GM23248 (cell line): ENCODE measurements around the gene ADCK2. TPM values are rescaled to one million over a fixed set of nuclear protein-coding genes. Genes with fewer than 3 reads are reported as not detected.
"Not testable (repeated sequence)": the region's sequence is repeated elsewhere in the genome, so short reads cannot be mapped to it uniquely, and the experiment has no call there.

Experiments used
- DNase-seq: peaks from one replicate; pipeline ENCODE4 v3.0.0-alpha.2; 2015
- H2AFZ ChIP-seq: fragments of 200-600 bp; sonication (generic); 2 replicates; pipeline ENCODE4 v1.6.1; 2016; ENCODE audit warnings: antibody characterized with exemption
- H3F3A ChIP-seq: fragments of 200-600 bp; sonication (generic); 2 replicates; pipeline ENCODE4 v1.6.1; 2016; ENCODE audit warnings: mild to moderate bottlenecking, antibody characterized with exemption, mixed run types; ENCODE audit not compliant: insufficient read depth
- H3K27ac ChIP-seq: fragments of 200-600 bp; sonication (generic); 2 replicates; pipeline ENCODE4 v1.5.1; 2016; ENCODE audit warnings: mild to moderate bottlenecking
- H3K27me3 ChIP-seq: fragments of 200-600 bp; sonication (generic); replicated peaks from 2 replicates; pipeline ENCODE4 v1.6.1; 2016; ENCODE audit warnings: mild to moderate bottlenecking; ENCODE audit not compliant: insufficient read depth
- H3K36me3 ChIP-seq: fragments of 200-600 bp; sonication (generic); 2 replicates; pipeline ENCODE4 v1.6.1; 2016; ENCODE audit warnings: low read depth, mild to moderate bottlenecking
- H3K4me1 ChIP-seq: fragments of 200-600 bp; sonication (generic); 2 replicates; pipeline ENCODE4 v1.6.1; 2016; ENCODE audit warnings: mild to moderate bottlenecking; ENCODE audit not compliant: insufficient read depth
- H3K4me2 ChIP-seq: fragments of 200-600 bp; sonication (generic); one replicate; pipeline ENCODE4 v1.6.1; 2016; ENCODE audit warnings: mild to moderate bottlenecking; ENCODE audit not compliant: unreplicated experiment
- H3K4me3 ChIP-seq: fragments of 200-600 bp; sonication (generic); 2 replicates; pipeline ENCODE4 v1.5.1; 2016; ENCODE audit warnings: mild to moderate bottlenecking
- H3K79me2 ChIP-seq: fragments of 200-600 bp; sonication (generic); 2 replicates; pipeline ENCODE4 v1.6.1; 2016; ENCODE audit warnings: mild to moderate bottlenecking; ENCODE audit not compliant: insufficient read depth
- H3K9ac ChIP-seq: fragments of 200-600 bp; sonication (generic); 2 replicates; pipeline ENCODE4 v1.6.1; 2016; ENCODE audit warnings: mild to moderate bottlenecking
- H3K9me2 ChIP-seq: fragments of 200-600 bp; sonication (generic); 2 replicates; pipeline ENCODE4 v1.6.1; 2016; ENCODE audit warnings: mixed run types, mild to moderate bottlenecking, moderate library complexity; ENCODE audit not compliant: insufficient read depth
- H3K9me3 ChIP-seq: fragments of 200-600 bp; sonication (generic); one replicate; pipeline ENCODE4 v1.6.1; 2017; ENCODE audit warnings: low read depth
- H4K20me1 ChIP-seq: fragments of 200-600 bp; sonication (generic); 2 replicates; pipeline ENCODE4 v1.6.0; 2016; ENCODE audit not compliant: insufficient read depth
- EZH2 ChIP-seq: fragments of 200-600 bp; sonication (generic); IDR thresholded peaks from 2 replicates; pipeline ENCODE4 v1.6.1; 2018; ENCODE audit warnings: antibody characterized with exemption, mild to moderate bottlenecking; ENCODE audit not compliant: insufficient read depth, poor library complexity, severe bottlenecking
- EZH2phosphoT487 ChIP-seq: fragments of 200-600 bp; sonication (generic); IDR thresholded peaks from 2 replicates; pipeline ENCODE4 v1.6.1; 2018; ENCODE audit warnings: antibody characterized with exemption, moderate library complexity, mild to moderate bottlenecking, low read depth; ENCODE audit not compliant: insufficient read depth
- WGBS, 2 experiments: methylation state at CpG; one replicate each; pipeline ENCODE4 v1.1.6; 2015 to 2017; ENCODE audit warnings: low lambda C conversion rate in 2 of 2, low coverage in 1 of 2; ENCODE audit errors: missing lambda C conversion rate in 2 of 2; 5-methylcytosine and 5-hydroxymethylcytosine counted together
- in situ Hi-C: fragments of 300-500 bp; cut with MboI; formaldehyde crosslinking; loops from 2 replicates; pipeline ENCODE4 v1.15.0; 2020
- polyA plus RNA-seq: library from polyadenylated mRNA; unstranded; fragments of >200 nt; fragmentation: Nextera tagmentation; extraction: Ambion mirVana; gene quantifications from 2 replicates; pipeline ENCODE4 v1.2.1, GENCODE V29; 2016
- total RNA-seq: library from RNA; depleted of rRNA; stranded (reverse); fragments of >200 nt; shearing (Covaris generic); gene quantifications from 2 replicates; pipeline ENCODE4 v1.2.3, GENCODE V29; 2014

Gene ADCK2
- total and polyA plus RNA-seq, 2 experiments from 2014 or later, result 10.0 to 27.1 TPM

GRCh38 chr7:140674899-140675701, 2.4 kb downstream of the ADCK2 start:
- in situ Hi-C loops, result no loop called here

GRCh38 chr7:140675726-140676125, 3.0 kb downstream of the ADCK2 start:
- Histone ChIP-seq H3K27me3 (no peaks in the 10 kb centered on the region), H3K4me3 (no peak overlapping the region), H3K36me3 (no peaks in the 10 kb centered on the region), H4K20me1 (no peaks in the 10 kb centered on the region), H3K4me1 (peaks cover 12% of the 10 kb centered on the region), H2AFZ (no peak overlapping the region), H3K9me3 (no peaks in the 10 kb centered on the region), H3F3A (peaks cover 12% of the 10 kb centered on the region; the same call in 1 of the 2 replicates), H3K9me2 (no peaks in the 10 kb centered on the region), H3K79me2 (no peaks in the 10 kb centered on the region), H3K4me2 (no peak overlapping the region), H3K9ac (peak overlapping the region; percentile 30; the same call in 1 of the 2 replicates), H3K27ac (no peak overlapping the region)
- DNase-seq, result no peak
- TF ChIP-seq EZH2phosphoT487 (no peak), EZH2 (no peak)
- WGBS, 2 experiments, result 75 to 79% methylated on average over 4 of the region's 4 CpGs
- in situ Hi-C loops, result no loop called here

More at GRCh38 chr7:140674899-140675701, 2.4 kb downstream of the ADCK2 start:
- H3K9ac ChIP-seq, result peak overlapping the region; percentile 30; the same call in 1 of the 2 replicates
- no peaks in the 10 kb centered on the region for H3K9me3 ChIP-seq
- H3F3A ChIP-seq, result peaks cover 12% of the 10 kb centered on the region; the same call in 1 of the 2 replicates
- no peaks in the 10 kb centered on the region for H3K27me3 ChIP-seq
- H3K36me3 ChIP-seq, result no peaks in the 10 kb centered on the region
- H3K4me2 ChIP-seq, result peak overlapping the region; percentile 13
- TF ChIP-seq EZH2, result no peak
- no peak overlapping the region for H3K4me3 ChIP-seq
- no peaks in the 10 kb centered on the region for H3K9me2 ChIP-seq
- peak; percentile 74 for DNase-seq
- H2AFZ ChIP-seq, result peak overlapping the region; percentile 41; the same call in 1 of the 2 replicates
- H3K27ac ChIP-seq, result no peak overlapping the region
- 61 to 62% methylated on average over 8 of the region's 8 CpGs for WGBS, 2 experiments
- no peaks in the 10 kb centered on the region for H3K79me2 ChIP-seq
- no peaks in the 10 kb centered on the region for H4K20me1 ChIP-seq
- peaks cover 12% of the 10 kb centered on the region for H3K4me1 ChIP-seq

- WGBS, 2 experiments, result 77 to 86% methylated on average over 3 of the region's 3 CpGs
- DNase-seq, result no peak
Observed at GRCh38 chr7:140676306-140676705, 3.6 kb downstream of the ADCK2 start.

GRCh38 chr7:140676956-140677355, 4.2 kb downstream of the ADCK2 start:
- H3K9me3 ChIP-seq, H3K27ac ChIP-seq, DNase-seq, H3K36me3 ChIP-seq, in situ Hi-C loops, H3K27me3 ChIP-seq, H2AFZ ChIP-seq, H3K4me2 ChIP-seq, H3K4me3 ChIP-seq, H3K9ac ChIP-seq, H4K20me1 ChIP-seq, H3K79me2 ChIP-seq, H3K9me2 ChIP-seq: not testable (repeated sequence)
- H3K4me1 ChIP-seq, result peaks cover 12% of the 10 kb centered on the region
- peaks cover 12% of the 10 kb centered on the region; the same call in 1 of the 2 replicates for H3F3A ChIP-seq
- WGBS, 2 experiments, result 93% methylated on average over 11 of the region's 11 CpGs

More at GRCh38 chr7:140676306-140676705, 3.6 kb downstream of the ADCK2 start:
- Histone ChIP-seq H3K4me1 (peaks cover 12% of the 10 kb centered on the region), H2AFZ (no peak overlapping the region), H3K9ac (no peak overlapping the region), H3K9me3 (no peaks in the 10 kb centered on the region), H3K27me3 (no peaks in the 10 kb centered on the region), H3K79me2 (no peaks in the 10 kb centered on the region), H3K4me2 (no peak overlapping the region), H3K4me3 (no peak overlapping the region), H3K9me2 (no peaks in the 10 kb centered on the region), H3K36me3 (no peaks in the 10 kb centered on the region), H4K20me1 (no peaks in the 10 kb centered on the region), H3K27ac (no peak overlapping the region), H3F3A (peaks cover 12% of the 10 kb centered on the region; the same call in 1 of the 2 replicates)
- in situ Hi-C loops, result no loop called here
- TF ChIP-seq EZH2, result no peak
- no peak for TF ChIP-seq EZH2phosphoT487
